ENCODE data around the gene ZNF598. TPM values are rescaled to one million over a fixed set of nuclear protein-coding genes. Genes with fewer than 3 reads are reported as not detected.

The ZNF598 gene
- total RNA-seq: 31.1 TPM

DNA sequence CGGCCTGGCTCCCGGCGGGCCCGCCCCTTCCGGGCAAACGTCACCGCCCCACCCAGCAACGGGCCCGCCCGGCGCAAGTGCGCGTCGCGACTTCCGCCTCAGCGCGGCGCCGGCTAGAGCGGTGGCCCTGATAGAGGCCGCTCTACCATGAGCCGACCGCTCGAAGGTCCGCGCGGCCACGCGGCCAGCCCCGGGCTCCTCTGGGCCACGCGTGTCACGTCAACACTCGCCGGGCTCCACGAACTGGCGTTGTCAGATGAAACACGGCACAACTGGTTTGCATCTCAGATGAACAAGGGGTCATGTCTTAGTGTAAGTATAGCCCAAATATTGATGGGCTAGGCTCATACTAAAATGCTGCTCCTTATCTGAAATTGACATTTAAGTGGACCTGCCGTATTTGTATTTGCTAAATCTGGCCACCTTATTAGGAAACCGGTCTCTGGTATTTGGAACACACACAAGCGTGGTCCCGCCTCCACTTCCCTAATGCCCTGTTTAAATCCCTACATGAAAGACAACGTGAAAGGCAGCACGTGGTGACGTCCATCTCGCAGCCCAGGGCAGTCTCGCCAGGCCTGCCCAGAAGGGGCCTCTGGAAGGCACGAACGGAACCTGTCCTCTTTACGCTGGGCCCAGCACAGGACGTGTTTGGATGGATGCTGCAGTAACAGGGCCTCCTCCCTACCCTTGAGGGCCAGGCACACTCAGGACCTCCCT is at the start of gene ZNF598:
Gene ZNF598, minus strand, starts transcription at position 31 of the 720 bp plus-strand sequence.
- no peaks in the 10 kb centered on the region for H3K36me3 ChIP-seq
- TF ChIP-seq, protein P1, sequence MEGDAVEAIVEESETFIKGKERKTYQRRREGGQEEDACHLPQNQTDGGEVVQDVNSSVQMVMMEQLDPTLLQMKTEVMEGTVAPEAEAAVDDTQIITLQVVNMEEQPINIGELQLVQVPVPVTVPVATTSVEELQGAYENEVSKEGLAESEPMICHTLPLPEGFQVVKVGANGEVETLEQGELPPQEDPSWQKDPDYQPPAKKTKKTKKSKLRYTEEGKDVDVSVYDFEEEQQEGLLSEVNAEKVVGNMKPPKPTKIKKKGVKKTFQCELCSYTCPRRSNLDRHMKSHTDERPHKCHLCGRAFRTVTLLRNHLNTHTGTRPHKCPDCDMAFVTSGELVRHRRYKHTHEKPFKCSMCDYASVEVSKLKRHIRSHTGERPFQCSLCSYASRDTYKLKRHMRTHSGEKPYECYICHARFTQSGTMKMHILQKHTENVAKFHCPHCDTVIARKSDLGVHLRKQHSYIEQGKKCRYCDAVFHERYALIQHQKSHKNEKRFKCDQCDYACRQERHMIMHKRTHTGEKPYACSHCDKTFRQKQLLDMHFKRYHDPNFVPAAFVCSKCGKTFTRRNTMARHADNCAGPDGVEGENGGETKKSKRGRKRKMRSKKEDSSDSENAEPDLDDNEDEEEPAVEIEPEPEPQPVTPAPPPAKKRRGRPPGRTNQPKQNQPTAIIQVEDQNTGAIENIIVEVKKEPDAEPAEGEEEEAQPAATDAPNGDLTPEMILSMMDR (IDR thresholded peaks at IDR 0.05): no peak
- no peaks in the 10 kb centered on the region for H3K27me3 ChIP-seq
- peak in 1 of 2 donors; percentile 89 for DNase-seq (ENCODE audit: low spot score in 2 of 2)
- H3K4me3 ChIP-seq: peak within 1 kb of the TSS; percentile 75 to 94
- H3K9me3 ChIP-seq: no peaks in the 10 kb centered on the region
- peaks cover 17 to 28% of the 10 kb centered on the region in 2 donors for H3K4me1 ChIP-seq
- H3K27ac ChIP-seq: peak within 1 kb of the TSS; percentile 89
- intact Hi-C loops (cut with DNase I): no loop called here

DNA sequence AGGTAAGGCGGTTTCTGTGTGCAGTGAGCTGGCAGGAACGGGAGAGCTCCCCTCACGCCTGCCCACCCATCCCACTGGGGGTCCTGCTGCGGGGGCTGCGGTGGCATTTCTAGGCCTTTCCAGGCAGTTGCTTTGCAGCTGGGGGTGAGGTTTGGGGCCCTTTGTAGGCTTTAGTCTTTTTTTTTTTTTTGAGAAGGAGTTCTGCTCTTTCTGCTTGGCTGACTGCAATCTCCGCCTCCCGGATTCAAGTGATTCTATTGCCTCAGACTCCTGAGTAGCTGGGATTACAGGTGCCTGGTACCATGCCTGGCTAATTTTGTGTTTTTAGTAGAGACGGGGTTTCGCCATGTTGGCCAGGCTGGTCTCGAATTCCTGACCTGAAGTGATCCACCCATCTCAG is 49.3 kb upstream of the ZNF598 start:
- H3K27me3 ChIP-seq: no peaks in the 10 kb centered on the region
- no peaks in the 10 kb centered on the region for H3K4me1 ChIP-seq
- no peaks in the 10 kb centered on the region for H3K9me3 ChIP-seq
- no peak overlapping the region for H3K27ac ChIP-seq
- no peak for DNase-seq (ENCODE audit: low spot score in 2 of 2)
- no peak overlapping the region for H3K4me3 ChIP-seq
- TF ChIP-seq, protein P1 (IDR thresholded peaks at IDR 0.05): no peak
- peaks cover 54 to 80% of the 10 kb centered on the region in 2 donors for H3K36me3 ChIP-seq
- intact Hi-C loops (cut with DNase I): no loop called here

DNA sequence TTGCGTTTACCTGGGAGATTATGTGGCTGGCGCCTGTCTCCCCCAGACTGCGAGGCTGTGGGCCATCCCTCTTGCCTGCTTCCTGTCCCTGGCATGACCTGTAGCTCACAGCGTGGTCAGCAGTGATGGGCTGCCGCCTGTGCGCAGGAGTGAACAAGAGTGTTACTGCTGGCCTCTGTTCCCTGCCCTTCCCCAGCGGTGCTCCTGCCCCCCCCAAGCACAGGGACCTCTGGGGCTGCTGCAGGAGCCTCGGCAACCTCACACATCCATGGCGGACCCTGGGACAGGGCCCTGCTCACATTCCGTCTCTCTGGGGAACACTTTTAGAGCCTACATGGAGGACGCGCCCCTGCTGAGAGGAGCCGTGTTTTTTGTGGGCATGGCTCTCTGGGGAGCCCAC is 48.8 kb upstream of the ZNF598 start:
- no peaks in the 10 kb centered on the region for H3K9me3 ChIP-seq
- intact Hi-C loops (cut with DNase I): no loop called here
- H3K27me3 ChIP-seq: no peaks in the 10 kb centered on the region
- H3K36me3 ChIP-seq: peaks cover 59 to 80% of the 10 kb centered on the region in 2 donors
- H3K4me1 ChIP-seq: no peaks in the 10 kb centered on the region
- H3K4me3 ChIP-seq: no peak overlapping the region
- no peak overlapping the region for H3K27ac ChIP-seq
- TF ChIP-seq, protein P1 (IDR thresholded peaks at IDR 0.05): no peak
- DNase-seq (ENCODE audit: low spot score in 2 of 2): no peak

DNA sequence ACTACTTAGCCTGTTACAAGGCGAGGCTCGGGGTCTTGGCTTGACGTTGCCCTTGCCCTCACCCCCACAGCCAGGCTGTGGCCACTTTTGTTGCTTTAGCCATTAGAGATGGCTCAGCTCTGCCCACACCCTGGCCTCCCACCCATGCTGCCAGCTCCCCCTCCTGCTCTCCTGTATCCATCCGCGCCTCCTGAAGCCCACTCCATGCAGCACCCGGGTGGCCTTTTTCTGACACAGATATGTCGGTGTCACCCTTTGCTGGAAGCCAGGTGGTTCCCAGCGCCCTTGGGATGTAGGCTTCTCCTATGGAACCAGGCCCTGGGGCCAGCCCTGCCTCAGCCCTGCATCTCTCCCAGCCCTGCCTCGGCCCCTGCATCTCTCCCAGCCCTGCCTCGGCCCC is 47.8 kb upstream of the ZNF598 start:
- Histone ChIP-seq H3K36me3 (peaks cover 56 to 80% of the 10 kb centered on the region in 2 donors), H3K4me3 (no peak overlapping the region), H3K27me3 (no peaks in the 10 kb centered on the region), H3K4me1 (no peaks in the 10 kb centered on the region), H3K27ac (no peak overlapping the region), H3K9me3 (no peaks in the 10 kb centered on the region)
- TF ChIP-seq, protein P1 (IDR thresholded peaks at IDR 0.05): no peak
- DNase-seq (ENCODE audit: low spot score in 2 of 2): no peak
- intact Hi-C loops (cut with DNase I): no loop called here

DNA sequence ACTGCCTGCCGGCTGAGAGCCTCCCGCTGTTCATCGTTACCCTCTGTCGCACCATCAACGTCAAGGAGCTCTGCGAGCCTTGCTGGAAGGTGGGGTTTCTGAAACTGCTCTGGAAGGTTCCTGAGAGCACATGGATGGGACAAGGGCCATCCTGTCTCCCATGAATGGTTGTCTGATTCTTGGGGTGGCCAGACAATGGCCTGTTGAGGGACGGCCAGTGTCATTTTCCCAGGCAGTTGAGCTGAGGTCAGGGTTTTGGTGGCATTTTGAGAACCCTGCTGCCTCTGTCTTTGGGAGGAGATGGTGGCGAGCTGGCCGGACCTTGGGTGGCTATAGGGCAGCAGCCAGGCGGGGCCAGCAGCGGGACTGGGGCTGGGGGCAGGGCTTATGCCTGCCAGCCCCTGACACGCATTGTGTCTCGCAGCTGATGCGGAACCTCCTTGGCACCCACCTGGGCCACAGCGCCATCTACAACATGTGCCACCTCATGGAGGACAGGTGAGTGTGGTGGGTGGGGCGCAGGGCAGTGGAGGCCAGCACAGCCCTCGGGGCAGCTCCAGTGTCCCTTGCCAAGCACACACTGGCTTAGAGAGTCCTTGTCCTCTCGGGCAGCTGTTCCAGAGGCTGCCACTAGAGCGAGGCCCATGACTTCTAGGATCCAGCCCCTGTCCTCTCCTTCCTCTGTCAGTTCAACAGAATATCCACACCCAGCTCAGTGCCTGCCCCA is 47.2 kb upstream of the ZNF598 start:
- TF ChIP-seq, protein P1 (IDR thresholded peaks at IDR 0.05): no peak
- intact Hi-C loops (cut with DNase I): no loop called here
- no peaks in the 10 kb centered on the region for H3K4me1 ChIP-seq
- no peak overlapping the region for H3K27ac ChIP-seq
- H3K4me3 ChIP-seq: no peak overlapping the region
- peaks cover 51 to 78% of the 10 kb centered on the region in 2 donors for H3K36me3 ChIP-seq
- H3K27me3 ChIP-seq: no peaks in the 10 kb centered on the region
- no peaks in the 10 kb centered on the region for H3K9me3 ChIP-seq
- DNase-seq (ENCODE audit: low spot score in 2 of 2): no peak

Data from ascending aorta (tissue), 2 donors.